Stimulated activated CD4-positive, alpha-beta T cell treated with anti-CD3 and anti-CD28 coated beads, Interleukin-12 subunit alpha, Interleukin-12 subunit beta, amount 100 ng/mL, for 4 hours (primary cell): Measurements from ENCODE around the gene CDH22.
A peak's percentile ranks its signal among the peaks of the same experiment; 100 is the strongest.

Experiments
- DNase-seq: peaks from one replicate; pipeline ENCODE4 v3.0.0-alpha.2; 2020

Gene CDH22

DNA sequence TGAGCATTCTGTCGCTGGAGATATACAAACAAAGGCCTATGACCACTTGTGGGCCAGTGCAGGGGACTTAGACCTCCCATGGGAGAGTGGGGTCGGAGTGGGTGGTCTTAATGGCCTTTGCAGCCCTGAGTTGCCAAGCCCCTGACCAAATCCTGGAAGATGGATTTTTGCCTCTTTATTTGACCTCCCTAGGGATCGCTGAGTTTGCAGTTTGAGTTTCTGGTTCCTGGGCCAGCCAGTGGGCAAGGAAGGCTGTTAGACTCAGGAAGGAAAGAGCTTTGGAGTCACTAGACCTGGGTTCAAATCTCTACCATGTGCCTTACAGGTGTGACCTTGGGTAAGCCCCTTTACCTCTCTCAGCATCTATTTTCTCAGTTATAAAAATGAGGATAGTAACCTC, 96.0 kb downstream of the CDH22 start:
- no peak for DNase-seq

DNA sequence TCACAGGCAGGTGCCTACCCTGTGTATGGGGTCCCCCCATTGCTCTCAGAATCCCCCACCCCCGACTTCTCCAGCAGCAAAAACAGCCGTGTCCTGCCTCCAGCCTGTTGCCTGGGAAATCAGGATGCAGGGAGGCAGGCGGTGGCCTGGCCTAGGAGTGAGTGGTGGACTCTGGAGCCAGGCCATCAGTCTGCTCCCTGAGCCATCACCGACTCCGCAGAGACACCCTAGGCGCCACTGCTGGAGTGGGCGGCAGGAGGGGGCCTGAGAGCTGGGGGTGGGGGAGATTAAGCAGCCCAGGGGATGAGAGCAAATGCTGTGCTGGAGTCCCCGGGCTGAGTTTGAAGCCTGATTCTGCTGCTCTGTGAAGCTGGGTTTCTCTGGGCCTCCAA, 97.0 kb downstream of the CDH22 start:
- no peak for DNase-seq

DNA sequence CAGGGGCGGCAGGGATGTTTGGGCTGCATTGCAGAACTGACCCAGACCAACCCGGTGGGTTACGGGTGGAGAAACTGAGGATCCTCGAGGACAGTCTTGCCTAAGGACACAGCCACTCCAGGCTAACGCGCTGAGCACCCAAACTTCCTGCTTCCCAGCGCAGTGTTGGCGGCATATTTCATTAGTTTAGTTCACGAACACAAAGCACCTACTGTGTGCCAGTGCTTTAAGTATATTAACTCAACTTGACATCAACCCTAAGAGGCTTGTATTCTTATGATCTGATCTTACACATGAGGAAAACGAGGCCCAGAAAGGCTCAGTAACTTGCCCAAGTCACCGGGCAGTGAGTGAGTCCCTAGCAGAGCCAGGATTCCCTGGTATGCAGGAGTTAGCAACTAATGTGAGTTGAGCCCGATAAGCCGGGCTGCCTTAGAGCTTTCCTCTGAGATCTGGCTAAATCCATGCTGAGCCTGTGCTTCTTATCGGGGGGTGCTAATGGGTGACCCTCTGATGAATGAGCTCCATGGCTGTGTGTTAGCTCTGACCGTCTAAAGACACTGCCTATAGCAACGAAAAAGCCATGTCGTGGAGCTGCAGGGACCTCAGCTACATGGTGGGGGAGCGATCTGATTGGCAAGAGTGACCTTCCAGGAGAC, 97.5 kb downstream of the CDH22 start:
- DNase-seq = no peak

DNA sequence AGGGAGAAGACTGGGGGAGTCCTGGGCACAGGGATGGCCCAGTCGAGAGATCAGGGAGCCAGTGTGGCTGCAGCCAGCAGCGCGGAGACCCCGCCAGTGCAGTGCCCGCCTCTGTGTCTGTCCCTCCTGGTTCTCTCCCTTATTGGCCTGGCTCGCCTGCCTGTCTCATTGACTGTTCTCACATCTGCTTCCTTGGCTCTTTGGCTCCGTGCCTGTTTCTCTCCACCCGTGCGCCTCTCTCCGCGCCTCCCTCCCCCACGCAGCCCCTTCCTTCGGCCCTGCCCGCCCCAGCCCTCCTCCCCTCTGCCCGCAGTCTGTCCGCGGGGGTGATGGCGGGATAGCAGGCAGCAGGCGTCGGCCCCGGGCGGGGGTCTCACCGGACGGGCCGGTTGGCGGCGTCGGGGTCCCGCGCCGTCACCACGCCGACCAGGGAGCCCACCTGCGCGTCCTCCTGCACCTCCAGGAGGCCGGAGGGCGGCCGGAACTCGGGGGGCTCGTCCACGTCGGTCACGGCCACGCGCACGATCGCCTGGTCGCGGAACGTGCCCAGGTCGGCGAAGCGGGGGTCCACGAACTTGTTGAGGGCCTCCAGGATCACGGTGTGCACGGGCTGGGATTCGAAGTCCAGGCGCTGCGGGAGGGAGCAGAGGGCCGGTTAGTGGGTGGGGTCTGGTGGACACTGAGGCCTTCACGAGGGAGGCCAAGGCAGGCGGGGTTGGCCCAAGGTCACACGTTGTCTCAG, 98.2 kb downstream of the CDH22 start:
- DNase-seq = no peak

DNA sequence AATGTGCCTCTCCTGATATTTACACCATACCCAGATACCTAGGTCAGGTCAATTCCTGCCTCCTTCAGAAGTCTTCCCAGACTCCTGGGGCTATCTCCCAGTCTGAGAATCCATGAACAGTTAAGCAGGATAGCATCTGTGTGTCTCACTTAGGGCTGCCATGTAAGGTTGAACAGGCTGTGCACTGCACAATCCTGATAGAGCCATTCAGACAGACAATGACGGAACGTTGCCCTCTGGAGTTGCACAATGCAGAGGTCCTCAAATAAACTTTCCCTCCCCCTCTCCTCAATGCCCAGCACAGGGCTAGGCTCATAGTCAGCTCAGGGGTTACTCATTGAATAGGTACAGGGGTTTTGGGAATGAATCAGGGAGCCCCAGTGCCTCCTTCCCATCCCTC, 100.5 kb downstream of the CDH22 start:
- DNase-seq = no peak

DNA sequence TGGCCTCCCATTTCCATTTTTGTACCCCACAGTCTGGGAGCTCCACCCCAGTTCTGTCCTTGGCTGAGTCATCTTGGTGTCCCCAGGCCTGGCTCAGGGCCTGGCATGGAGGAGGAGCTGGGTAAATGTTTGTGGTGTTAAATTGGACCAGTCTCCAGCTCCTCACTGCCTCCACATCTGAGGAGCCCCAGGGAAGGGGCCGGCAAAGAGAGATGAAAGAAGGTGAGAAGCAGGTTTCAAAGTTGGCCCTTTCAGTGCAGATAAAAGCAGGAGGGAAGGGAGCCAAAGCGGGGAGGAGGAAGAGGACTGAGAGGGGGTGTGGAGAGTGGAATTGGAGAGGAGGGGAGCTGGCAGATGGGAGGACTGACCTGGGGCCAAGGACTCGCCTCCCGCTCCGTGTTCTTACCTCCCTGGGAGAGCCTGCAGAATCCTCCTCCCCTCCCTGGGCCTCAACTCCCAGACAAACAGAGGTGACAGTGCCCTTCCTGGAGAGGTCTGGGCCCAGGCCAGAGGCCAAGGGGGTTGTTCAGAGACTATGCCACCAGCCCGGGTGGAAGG, 101.2 kb downstream of the CDH22 start:
- no peak for DNase-seq

DNA sequence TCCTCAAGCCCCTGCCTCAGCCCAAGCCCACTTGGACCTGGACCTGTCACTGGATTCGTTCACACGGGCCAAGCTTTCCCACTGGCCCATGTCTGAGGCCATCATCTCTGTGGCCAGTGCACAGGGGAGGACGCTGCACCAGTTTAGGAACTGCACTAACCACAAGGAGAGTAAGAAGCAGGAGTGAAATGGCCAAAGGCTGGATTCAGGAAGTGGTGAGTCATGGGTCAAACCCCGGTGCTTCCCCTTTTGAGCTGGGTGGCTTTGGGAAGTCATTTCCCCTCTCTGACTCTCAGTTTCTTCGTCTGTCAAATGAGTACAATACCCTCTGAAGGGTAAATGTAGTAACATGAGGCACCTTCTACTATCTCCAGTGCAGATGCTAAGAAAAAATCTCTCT, 102.3 kb downstream of the CDH22 start:
- no peak for DNase-seq

DNA sequence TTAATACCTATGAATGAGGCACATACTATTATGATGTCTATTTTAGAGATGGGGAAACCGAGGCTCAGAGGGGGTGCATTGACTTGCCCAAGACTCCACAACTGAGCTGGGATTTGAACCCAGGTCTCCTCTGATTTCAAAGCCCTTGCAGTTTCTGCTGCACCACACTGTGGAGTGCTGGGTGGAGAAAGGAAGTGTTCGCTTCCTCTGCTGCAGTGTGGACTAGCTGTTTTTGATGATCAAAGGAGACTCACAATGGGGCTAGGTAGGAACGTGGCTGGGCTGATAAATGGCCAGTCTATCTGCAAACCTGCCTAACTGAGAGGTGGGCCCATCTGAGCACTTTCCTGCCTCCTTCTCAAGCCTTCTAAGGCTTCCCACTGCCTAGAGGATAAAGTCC, 102.9 kb downstream of the CDH22 start:
- DNase-seq = no peak

DNA sequence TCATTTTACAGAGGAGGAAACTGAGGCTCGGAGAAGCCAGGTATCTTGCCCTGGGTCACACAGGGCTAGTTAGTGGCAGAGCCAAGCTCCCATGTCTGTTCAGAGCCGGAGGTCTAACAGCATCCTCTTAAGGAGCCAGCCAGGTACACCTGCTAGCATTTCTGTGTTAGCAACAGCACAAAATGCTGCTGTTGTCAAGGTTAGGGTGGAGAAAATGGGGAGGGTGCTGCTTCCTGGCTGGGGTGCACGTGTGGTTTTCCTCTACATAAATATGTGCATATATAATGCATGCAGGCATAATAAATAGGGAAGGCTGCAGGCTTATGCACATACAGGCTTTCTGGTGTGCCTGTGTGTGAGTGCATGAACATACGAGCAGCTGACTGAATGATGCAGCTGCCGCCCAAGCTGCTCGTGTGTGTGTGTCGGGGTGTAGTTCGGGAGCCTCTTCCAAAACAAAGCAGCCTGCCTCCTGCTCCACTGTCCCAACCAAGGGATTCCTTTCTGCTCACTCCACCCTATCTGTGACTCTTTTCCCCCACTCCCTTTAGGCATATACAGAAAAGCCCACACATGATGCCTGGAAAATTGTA, 103.6 kb downstream of the CDH22 start:
- no peak for DNase-seq

DNA sequence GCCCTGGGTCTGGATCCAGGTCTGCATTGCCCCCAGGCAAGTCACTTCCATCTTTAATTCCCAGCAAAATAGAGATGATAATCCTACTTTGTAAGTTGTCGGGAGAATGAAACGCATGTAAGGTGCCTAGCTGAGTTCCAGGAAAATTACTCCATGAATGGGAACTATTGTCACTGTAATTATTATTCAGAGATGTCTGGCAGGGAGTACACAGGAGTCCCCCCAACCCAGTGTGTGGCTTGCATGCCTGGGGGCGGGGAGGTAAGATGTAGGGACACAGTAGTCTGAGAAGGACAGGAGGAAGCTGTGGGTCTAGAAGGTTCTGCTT, 104.8 kb downstream of the CDH22 start:
- no peak for DNase-seq

DNA sequence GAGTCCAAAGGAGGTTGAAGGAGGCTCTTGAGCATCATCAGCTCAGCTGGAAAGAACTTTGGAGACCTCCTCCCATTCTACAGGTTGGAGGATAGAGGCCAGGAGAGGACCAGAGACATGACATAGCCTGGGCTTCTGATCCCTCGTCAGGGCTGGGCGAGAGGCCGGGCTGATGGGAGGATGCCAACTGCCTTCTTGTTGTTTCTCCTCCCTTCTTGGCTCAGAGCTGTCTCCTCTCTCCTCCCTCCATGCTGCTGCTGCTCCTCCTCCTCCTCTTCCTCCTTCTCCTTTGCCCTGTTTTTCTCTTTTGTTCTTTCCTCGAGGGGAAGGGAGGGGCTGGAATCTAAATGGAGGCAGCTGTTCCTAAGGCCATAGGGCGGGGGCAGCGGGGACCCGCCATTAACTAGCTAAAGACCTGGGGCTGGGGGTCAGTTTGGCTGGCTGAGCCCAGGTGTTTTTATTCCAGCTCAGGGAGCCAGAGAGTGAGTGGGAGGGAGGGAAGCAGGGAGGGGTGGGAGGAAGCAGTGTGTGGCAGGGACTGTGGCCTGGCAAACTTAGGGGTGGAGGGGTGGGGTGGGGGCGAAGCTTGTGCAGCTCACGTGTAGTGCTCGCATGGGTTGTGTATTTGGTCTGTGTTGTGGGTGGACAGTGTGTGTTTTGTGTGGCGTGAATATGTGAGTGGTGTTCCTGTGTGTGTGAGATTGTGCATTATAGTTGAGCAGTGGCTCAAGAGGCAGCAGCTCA, 105.4 kb downstream of the CDH22 start:
- DNase-seq = no peak

DNA sequence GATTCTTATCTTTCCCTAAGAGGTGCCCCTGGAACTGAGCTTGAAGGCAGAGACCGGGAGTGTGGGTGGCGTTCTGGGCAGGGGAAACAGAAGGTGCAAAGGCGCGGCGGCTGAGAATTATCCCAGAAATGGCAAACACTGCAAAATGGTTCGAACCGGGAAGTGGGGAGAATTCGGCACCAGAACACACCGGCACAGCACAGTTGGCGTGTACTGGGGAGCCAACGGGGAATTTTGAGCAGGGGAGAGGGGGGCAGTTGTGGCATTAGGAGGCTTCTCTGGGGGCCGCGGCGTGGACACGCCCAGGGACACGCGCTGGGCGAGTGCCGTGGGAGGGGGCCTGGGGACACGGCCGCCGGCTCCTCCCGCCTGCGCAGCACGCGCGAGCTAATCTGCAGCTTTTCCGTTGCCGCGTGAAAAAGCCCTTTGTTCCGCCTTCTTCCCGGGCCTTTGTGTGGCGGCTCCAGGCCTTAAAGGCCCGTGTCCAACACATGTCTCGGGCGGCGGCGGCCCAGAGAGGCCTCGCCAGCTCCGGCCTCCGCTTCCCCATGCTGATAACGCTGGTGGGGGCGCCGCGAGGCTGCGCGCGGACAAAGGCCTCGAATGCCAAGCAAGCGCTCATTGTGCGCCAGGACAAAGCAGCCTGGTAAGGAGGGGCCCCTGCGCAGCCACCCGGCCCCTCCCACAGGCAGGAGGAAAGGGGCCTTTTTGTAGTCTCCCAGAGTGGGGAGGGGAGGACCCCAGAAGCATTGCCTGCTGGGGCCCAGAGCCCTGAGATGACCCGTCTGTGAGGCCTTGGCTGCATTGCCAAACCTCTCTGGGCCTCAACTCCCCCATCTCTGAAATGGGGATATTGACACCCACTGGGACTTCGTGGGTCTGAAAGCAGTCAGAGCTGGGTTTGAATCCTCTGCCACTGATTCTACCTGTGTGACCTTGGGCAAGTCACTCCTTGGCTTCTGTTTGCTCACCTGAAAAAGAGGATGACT, 107.4 kb downstream of the CDH22 start:
- no peak for DNase-seq

DNA sequence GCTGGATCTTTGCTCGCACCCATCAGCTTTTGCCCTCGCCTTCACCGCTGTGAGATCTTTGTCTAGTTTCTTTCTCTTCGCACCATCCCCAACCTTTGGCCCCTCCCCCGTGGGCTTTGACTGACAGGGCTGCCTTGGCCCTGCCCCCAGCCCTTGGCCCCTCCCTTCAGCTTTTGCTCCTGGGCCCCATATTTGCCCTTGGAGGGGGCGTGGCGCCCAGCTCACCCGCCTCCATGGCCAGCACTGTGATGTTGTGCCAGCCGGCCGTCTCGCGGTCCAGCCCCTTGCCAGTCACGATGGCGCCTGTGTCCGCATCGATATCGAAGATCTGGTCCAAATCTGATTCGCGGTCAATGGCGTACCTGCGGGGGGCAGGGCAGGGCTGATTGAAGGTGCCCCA, 109.1 kb downstream of the CDH22 start:
- DNase-seq = peak; percentile 5

DNA sequence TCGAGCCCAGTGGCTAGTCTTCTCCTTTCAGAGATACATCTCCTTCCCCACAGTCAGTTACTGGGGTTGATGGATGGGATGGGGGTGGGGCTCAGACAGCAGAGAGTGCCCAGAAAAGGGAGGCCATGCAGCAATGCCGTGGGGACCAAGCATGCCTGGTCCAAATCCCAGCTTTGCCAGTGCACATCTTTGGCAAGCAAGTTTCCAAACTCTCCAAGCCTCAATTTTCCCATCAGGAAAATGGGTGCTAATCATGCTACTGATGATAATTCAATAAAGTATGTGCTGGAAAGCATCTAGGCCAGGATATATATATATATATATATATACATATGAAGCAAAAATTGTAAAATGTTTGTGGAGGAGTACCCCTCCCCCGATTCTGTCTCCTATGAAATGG, 111.3 kb downstream of the CDH22 start:
- DNase-seq = no peak

DNA sequence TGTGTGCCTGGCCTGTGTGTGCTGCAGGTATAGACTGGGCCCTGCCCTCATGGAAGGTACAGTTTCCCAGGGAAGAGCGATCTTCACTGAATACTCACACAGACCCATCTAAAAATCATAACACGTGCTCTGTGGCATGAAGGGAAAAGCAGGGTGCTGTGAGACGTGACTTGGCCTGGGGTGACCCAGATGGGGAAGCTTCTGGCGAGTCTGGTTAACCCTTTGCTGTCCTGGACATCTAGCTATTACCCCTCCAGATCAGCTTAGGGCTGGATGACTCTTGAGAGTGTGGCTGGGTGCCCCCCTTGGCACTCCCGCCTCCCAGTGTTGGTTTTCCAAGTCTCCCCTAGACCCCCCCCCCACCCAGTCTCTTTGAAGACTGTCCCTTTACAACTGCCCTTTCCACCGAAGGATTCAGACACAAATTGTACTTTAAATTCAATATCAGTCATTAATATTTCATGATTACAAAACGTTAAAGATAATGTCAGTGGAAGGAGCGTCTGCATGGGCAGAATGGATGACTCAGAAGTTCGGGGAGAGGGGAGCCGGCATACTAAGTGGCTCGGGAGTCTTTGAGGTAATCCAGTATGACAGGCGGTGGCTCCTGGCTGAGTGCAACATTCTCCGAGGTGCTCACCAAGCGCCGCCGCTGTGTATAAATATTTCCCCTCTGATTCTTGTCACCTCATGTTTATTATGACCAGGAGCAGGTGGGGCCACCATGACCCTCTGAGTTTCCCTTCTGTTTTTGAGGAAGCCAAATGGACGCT, 112.8 kb downstream of the CDH22 start:
- DNase-seq = no peak

DNA sequence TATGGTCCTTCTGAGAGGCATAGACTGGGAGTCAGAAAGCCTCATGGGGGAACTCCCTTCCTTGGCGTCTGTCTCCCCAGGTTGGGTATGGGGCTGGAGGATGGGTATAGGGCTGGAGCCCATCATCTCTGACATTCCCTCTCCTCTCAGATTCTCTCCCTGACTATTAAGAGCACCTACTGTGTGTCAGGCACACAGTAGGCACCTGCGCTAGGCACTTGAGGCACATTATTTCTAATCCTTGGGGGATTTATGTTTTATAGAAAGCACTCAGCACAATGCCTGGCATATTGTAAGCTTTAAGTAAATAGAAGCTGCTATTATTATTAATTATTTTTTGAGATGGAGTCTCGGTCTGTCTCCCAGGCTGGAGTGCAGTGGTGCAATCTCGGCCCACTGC, 113.9 kb downstream of the CDH22 start:
- DNase-seq = no peak

DNA sequence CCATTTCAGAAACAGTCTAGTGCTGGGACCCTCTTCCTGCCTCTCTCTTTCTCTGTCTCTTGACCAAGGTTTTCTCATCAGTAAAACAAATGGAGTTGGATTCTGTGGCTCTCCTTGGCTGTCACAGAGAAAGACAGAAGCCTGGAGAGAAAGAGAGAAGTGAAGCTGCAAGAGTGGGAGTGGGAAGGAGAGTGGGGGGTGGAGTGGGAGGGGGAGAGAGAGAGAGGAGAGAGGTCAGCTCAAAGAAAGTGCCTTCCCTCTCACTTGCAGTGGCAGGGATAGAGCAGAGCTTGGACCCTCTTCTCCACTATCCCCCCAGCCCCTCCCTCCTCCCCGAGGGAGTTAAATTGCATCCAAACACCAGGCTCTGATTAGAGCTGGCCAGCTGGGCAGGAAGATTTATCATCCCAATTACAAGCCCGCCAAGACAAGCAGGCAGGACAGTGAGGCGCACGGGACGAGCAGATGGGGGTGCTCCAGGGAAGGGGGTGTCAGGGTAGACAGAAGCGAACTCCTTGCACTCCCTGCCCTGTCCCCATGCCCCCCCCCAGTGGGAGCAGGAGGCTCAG, 115.8 kb downstream of the CDH22 start:
- DNase-seq = no peak

DNA sequence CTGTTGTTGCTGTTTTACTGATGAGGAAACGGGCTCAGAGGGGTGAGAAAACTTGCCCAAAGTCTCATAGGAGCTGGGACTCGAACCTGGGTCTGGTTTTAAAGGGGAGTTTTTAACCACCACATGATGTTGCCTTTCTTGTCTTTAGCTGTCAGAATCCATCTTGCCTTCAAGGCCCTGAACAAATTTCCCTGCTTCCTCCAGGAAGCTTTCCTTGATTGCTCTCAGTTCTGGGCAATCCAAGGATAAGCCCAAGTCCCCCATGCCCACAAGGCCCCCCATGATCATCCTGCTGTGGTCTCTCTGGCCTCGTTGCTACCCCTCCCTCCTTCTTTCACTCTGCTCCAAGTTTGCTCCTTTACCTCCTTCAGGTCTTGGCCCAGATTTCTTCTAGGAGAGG, 116.7 kb downstream of the CDH22 start:
- no peak for DNase-seq

DNA sequence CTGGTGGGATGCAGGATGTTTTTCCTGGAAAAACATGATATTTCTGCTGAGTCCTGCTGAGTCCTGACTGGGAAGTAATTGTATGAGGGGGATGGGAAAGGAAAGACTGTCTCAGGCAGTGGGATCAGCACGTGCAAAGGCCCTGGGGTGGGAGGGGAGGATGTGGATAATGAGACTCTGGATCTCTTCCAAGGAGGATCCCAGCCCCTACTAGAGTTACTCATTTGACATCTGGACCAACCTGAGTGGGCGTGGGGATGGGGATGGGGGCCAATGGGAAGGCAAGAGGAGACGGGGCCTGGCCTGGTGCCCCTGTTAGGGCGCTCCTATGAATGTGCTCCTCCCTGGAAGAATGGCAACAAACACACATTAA, 117.1 kb downstream of the CDH22 start:
- DNase-seq = no peak

DNA sequence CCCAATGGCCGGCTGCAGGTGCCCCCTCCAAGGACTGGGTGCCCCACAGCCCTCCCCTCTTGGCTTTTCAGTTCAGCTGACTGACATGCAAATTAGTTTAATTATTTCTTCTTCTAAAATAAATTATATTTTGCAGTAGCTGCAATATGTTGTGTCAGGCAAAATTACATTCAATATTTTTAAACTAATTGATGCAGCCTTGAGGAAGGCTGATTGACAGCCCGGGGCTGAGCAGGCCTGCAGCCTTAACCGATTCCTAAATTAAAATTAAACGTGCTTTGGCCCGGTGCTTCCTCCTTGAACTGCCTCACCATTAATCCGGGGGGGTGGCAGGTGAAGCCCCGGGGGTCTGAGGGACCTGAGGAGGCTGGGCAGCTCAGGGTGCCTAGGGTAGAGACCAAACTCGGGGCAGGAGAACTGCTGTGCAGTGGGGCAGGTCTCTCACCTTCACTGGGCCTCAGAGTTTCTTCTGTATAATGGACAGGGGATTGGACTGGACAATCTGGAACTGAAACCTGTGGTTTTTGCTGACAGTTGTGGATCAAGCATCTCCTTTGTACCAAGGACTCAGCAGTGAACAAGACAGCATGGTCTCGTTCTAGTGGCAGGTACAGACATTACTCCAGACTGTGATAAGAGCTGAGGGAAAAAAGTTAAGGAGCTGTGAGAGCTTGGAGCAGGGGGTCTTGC, 117.7 kb downstream of the CDH22 start:
- no peak for DNase-seq
